CD4-positive, CD25-positive, alpha-beta regulatory T cell (primary cell): ENCODE measurements around the gene PACSIN1. TPM values are rescaled to one million over a fixed set of nuclear protein-coding genes. Genes with fewer than 3 reads are reported as not detected.

Experiments
- ATAC-seq, 2 donors: fragments of 150-1000 bp; cut with Tn5 transposase; one replicate each; pipeline ENCODE4 v1.10.0; 2021; ENCODE audit warnings: low read depth in 2 of 2, moderate number of reproducible peaks in 2 of 2, moderate library complexity in 1 of 2
- DNase-seq, 3 donors: peaks; one replicate each; pipeline versions ENCODE4 v3.0.0 to v3.0.0-alpha.2; 2012 to 2022; ENCODE audit warnings: mixed read lengths in 1 of 3
- H3K27ac ChIP-seq: one replicate; pipeline ENCODE4 v1.7.0; 2013; ENCODE audit warnings: mild to moderate bottlenecking, low read length; ENCODE audit not compliant: insufficient read depth, poor library complexity, severe bottlenecking
- H3K27me3 ChIP-seq: one replicate; pipeline ENCODE4 v1.7.0; 2013; ENCODE audit warnings: low read length; ENCODE audit not compliant: control insufficient read depth, insufficient read depth
- H3K36me3 ChIP-seq: one replicate; pipeline ENCODE4 v1.7.0; 2013; ENCODE audit warnings: mild to moderate bottlenecking, low read length, moderate library complexity; ENCODE audit not compliant: control insufficient read depth, insufficient read depth
- H3K4me1 ChIP-seq: 2 replicates; pipeline ENCODE4 v1.7.0; 2013; ENCODE audit warnings: mild to moderate bottlenecking, low read length; ENCODE audit not compliant: insufficient read depth, control insufficient read depth, poor library complexity, severe bottlenecking
- H3K4me3 ChIP-seq: one replicate; pipeline ENCODE4 v1.7.0; 2013; ENCODE audit warnings: low read depth, mild to moderate bottlenecking, low read length, moderate library complexity
- H3K9me3 ChIP-seq, 2 experiments: 1 replicate in 1 of 2; 2 replicates in 1 of 2; pipeline ENCODE4 v1.7.0; 2013; ENCODE audit warnings: low read length in 2 of 2, mild to moderate bottlenecking in 1 of 2, moderate library complexity in 1 of 2; ENCODE audit not compliant: control insufficient read depth in 2 of 2
- H3K27ac Mint-ChIP-seq, 3 donors: one replicate each; pipeline ENCODE4 v1.8.0; 2020 to 2022; ENCODE audit warnings: mild to moderate bottlenecking in 3 of 3, mixed read lengths in 3 of 3, moderate library complexity in 2 of 3
- H3K27me3 Mint-ChIP-seq: one replicate; pipeline ENCODE4 v1.8.0; 2022; ENCODE audit warnings: mild to moderate bottlenecking, mixed read lengths
- H3K36me3 Mint-ChIP-seq: one replicate; pipeline ENCODE4 v1.8.0; 2020; ENCODE audit warnings: mixed read lengths
- H3K4me1 Mint-ChIP-seq, 4 donors: one replicate each; pipeline ENCODE4 v1.8.0; 2020 to 2022; ENCODE audit warnings: mixed read lengths in 4 of 4, mild to moderate bottlenecking in 1 of 4
- H3K4me3 Mint-ChIP-seq, 4 donors: one replicate each; pipeline ENCODE4 v1.8.0; 2020 to 2022; ENCODE audit warnings: mild to moderate bottlenecking in 4 of 4, mixed read lengths in 4 of 4, moderate library complexity in 3 of 4
- H3K9me3 Mint-ChIP-seq, 7 donors: one replicate each; pipeline ENCODE4 v1.8.0; 2020 to 2022; ENCODE audit warnings: mixed read lengths in 7 of 7, mild to moderate bottlenecking in 3 of 7, moderate library complexity in 2 of 7
- polyA plus RNA-seq, 4 donors: library from polyadenylated mRNA; unstranded; fragments of 300-500 nt; fragmentation: Illumina TruSeq; gene quantifications; one replicate each; pipeline ENCODE4 v1.2.3, GENCODE V29; 2021
- total RNA-seq: library from RNA; stranded (reverse); gene quantifications from one replicate; pipeline ENCODE4 v1.2.3, GENCODE V29; 2022

The PACSIN1 gene
- total and polyA plus RNA-seq, 5 donors from 2014 or later, result 0.14 to 1.7 (median 0.38) TPM

DNA sequence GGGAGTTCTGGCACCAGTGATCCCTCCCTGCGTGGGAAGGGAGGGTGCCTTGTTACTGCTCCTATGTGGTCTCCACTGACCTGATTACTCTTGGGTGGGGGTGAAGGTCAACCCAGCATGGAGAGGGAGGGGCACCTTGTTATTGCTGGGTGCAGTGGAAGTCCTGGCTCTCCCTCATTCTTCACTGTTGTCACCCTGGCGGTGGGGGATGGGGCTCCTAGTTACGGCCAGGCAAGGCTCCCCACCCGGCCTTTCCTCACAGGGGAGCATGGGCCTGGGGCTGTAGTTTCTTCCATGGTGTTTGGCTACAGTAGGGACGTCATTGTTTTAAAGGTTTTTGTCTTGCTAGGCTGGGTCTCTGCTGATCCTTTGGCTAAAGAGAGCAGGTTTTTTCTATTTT lies 40.8 kb downstream of the PACSIN1 start:
- H3K27me3 Mint-ChIP-seq, result peaks cover 11% of the 10 kb centered on the region
- H3K4me3 Mint-ChIP-seq, result no peak overlapping the region
- H3K36me3 Mint-ChIP-seq, result peaks cover 5% of the 10 kb centered on the region
- Histone ChIP-seq H3K27me3 (no peaks in the 10 kb centered on the region), H3K27ac (no peak overlapping the region), H3K4me3 (no peak overlapping the region), H3K36me3 (no peaks in the 10 kb centered on the region), H3K4me1 (no peaks in the 10 kb centered on the region), H3K9me3 (no peaks in the 10 kb centered on the region)
- ATAC-seq (no peak), DNase-seq (no peak)
- H3K9me3 Mint-ChIP-seq, result peaks cover 0 to 8% (median 0%) of the 10 kb centered on the region in 7 donors
- H3K4me1 Mint-ChIP-seq, result no peaks in the 10 kb centered on the region
- no peak overlapping the region for H3K27ac Mint-ChIP-seq

DNA sequence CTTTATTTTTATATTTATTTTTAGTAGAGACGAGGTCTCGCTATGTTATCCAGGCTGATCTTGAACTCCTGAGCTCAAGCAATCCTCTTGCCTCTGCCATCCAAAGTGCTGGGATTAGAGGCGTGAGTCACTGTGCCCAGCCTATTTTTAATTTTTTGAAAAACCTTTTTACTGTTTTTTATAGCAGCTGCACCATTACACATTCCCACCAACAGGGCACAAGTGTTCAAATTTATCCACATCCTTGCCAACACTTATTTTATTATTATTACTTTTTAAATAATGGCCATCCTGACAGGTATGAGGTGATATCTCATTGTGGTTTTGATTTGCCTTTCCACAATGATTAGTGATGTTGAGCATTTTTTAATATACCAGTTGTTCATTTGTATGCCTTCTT lies 42.5 kb downstream of the PACSIN1 start:
- Mint-ChIP-seq H3K36me3 (peaks cover 5% of the 10 kb centered on the region), H3K4me3 (no peak overlapping the region), H3K27ac (no peak overlapping the region), H3K9me3 (peaks cover 0 to 8% (median 0%) of the 10 kb centered on the region in 7 donors), H3K4me1 (no peaks in the 10 kb centered on the region), H3K27me3 (peaks cover 11% of the 10 kb centered on the region)
- Histone ChIP-seq H3K9me3 (no peaks in the 10 kb centered on the region), H3K4me1 (no peaks in the 10 kb centered on the region), H3K27me3 (no peaks in the 10 kb centered on the region), H3K27ac (no peak overlapping the region), H3K36me3 (no peaks in the 10 kb centered on the region), H3K4me3 (no peak overlapping the region)
- DNase-seq (no peak), ATAC-seq (no peak)

DNA sequence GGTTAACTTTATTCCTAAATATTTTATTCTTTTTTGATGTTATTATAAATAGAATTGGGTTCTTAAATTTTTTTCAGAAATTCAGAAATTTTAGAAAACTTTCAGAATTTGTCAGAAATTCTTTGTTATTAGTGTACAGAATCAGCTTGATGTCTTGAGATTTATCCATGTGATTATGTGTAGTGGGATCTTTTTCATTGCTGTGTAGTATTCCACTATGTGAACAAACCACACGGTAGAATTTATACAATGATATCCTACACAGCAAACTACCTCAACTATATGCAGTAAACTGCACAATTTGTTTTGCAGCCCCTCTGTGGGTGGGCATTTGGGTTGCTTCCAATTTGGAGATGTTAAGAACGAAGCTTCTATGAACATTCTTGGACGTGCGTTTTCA lies 43.9 kb downstream of the PACSIN1 start:
- Histone ChIP-seq H3K27me3 (no peaks in the 10 kb centered on the region), H3K4me1 (no peaks in the 10 kb centered on the region), H3K36me3 (no peaks in the 10 kb centered on the region), H3K27ac (no peak overlapping the region), H3K9me3 (no peaks in the 10 kb centered on the region), H3K4me3 (no peak overlapping the region)
- peaks cover 11% of the 10 kb centered on the region for H3K27me3 Mint-ChIP-seq
- H3K27ac Mint-ChIP-seq, result no peak overlapping the region
- no peak for DNase-seq
- H3K4me1 Mint-ChIP-seq, result no peaks in the 10 kb centered on the region
- H3K36me3 Mint-ChIP-seq, result peaks cover 5% of the 10 kb centered on the region
- H3K4me3 Mint-ChIP-seq, result no peak overlapping the region
- no peak for ATAC-seq
- peaks cover 0 to 8% (median 0%) of the 10 kb centered on the region in 7 donors for H3K9me3 Mint-ChIP-seq

DNA sequence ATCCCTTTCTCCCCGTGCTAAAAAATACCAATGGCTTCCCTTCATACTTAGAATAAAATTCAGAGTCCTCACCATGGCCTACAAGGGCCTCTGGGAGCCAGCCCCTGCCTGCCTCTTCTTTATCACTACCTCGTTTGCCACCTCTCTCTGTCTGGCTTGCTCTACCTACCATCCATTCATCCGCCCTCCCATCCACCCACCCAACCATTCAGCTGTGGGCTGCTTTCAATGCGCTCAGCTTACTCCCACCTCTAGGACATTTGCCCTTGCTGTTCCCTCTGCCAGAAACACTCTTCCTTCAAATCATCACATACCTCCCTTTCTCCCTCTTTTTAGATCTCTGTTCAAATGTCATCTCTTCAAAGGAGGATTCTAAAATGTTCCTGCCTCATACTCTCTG lies 44.4 kb downstream of the PACSIN1 start:
- no peak overlapping the region for H3K27ac ChIP-seq
- peaks cover 0 to 8% (median 0%) of the 10 kb centered on the region in 7 donors for H3K9me3 Mint-ChIP-seq
- H3K27ac Mint-ChIP-seq, result no peak overlapping the region
- H3K4me1 ChIP-seq, result no peaks in the 10 kb centered on the region
- no peaks in the 10 kb centered on the region for H3K4me1 Mint-ChIP-seq
- H3K36me3 Mint-ChIP-seq, result peaks cover 5% of the 10 kb centered on the region
- ATAC-seq (no peak), DNase-seq (no peak)
- no peaks in the 10 kb centered on the region for H3K36me3 ChIP-seq
- H3K9me3 ChIP-seq, result no peaks in the 10 kb centered on the region
- peaks cover 11% of the 10 kb centered on the region for H3K27me3 Mint-ChIP-seq
- no peak overlapping the region for H3K4me3 ChIP-seq
- H3K4me3 Mint-ChIP-seq, result no peak overlapping the region
- no peaks in the 10 kb centered on the region for H3K27me3 ChIP-seq

DNA sequence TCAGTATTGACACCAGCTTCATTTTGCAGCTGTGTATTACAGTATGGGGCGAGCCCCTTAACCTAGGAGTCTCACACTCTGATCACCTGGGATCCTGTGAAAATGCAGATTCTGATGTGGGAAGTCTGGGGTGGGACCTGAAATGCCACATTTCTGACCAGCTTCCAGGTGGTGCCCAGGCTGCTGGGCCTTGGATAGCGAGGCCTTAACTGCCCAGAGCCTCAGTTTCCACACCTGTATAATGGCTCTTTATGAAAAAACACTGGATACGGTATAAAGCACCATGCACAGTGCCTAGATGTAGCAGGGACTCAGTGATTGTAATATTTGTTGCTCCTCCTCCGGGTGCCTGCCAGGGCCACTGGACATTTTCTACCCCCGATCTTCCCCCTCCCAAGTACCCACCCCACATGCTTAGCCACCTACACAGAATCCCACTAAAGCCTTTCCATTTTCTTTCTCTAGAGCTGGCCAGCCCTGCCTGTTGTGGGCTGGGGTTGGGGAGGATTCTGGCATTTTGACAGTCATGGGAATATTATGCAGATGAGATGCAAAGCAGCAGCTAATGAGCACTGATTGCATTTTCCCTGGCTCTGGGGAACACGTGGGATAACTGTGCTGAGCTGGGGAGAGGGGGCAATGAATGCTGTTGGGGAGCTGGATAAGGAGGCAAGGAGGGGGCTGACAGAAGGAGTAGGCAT lies 45.5 kb downstream of the PACSIN1 start:
- no peak overlapping the region for H3K27ac Mint-ChIP-seq
- no peak overlapping the region for H3K4me3 ChIP-seq
- no peaks in the 10 kb centered on the region for H3K4me1 ChIP-seq
- H3K27ac ChIP-seq, result no peak overlapping the region
- ATAC-seq, result no peak
- peaks cover 0 to 8% (median 0%) of the 10 kb centered on the region in 7 donors for H3K9me3 Mint-ChIP-seq
- H3K4me1 Mint-ChIP-seq, result no peaks in the 10 kb centered on the region
- peaks cover 6% of the 10 kb centered on the region for H3K27me3 Mint-ChIP-seq
- no peaks in the 10 kb centered on the region for H3K9me3 ChIP-seq
- no peaks in the 10 kb centered on the region for H3K36me3 ChIP-seq
- H3K4me3 Mint-ChIP-seq, result no peak overlapping the region
- peaks cover 5% of the 10 kb centered on the region for H3K36me3 Mint-ChIP-seq
- no peaks in the 10 kb centered on the region for H3K27me3 ChIP-seq
- no peak for DNase-seq

DNA sequence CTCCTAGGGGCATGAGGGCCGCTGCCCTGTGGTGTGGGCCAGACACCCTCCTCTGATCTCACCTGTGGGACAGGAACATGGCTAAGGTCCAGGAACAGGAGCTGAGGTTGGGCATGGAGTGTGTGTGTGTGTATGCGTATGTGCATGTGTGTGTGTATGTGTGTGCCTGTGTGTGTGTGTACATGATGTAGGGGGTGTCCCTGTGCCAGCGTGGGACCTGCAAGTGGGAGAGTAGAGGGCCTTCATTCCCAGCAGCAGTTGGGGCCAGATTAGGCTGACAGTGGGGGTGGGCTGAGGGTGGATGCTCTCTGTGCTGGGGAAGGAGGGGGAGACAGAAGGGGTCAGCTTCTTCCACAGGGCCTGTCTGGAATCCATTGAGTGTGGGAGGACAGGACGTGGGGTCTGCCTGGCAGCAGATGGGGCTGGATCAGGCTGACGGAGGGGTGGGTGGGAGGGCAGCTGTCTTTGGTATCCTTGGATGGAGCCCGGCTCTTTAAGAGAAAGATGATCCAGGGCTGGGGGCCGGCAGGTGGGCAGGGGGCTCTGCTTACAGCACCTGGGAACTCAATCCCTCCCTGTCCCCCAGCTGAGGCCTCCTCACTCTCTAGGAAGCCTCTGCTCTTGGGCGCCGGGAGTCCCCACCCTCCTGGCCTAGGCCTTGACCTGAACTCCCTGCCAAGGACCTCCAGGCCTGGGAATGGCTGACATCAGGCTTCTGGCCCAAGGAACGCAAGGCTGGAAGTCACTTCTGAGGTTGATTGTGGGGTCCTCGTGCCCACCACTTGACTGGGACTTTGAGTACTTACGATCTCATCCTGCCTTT lies 46.2 kb downstream of the PACSIN1 start:
- Histone ChIP-seq H3K9me3 (no peaks in the 10 kb centered on the region), H3K36me3 (no peaks in the 10 kb centered on the region), H3K27ac (no peak overlapping the region), H3K4me3 (no peak overlapping the region), H3K27me3 (no peaks in the 10 kb centered on the region), H3K4me1 (no peaks in the 10 kb centered on the region)
- Mint-ChIP-seq H3K9me3 (peaks cover 0 to 8% (median 0%) of the 10 kb centered on the region in 7 donors), H3K4me3 (no peak overlapping the region), H3K4me1 (no peaks in the 10 kb centered on the region), H3K36me3 (peaks cover 5% of the 10 kb centered on the region), H3K27ac (no peak overlapping the region), H3K27me3 (peaks cover 6% of the 10 kb centered on the region)
- ATAC-seq (no peak), DNase-seq (no peak)

DNA sequence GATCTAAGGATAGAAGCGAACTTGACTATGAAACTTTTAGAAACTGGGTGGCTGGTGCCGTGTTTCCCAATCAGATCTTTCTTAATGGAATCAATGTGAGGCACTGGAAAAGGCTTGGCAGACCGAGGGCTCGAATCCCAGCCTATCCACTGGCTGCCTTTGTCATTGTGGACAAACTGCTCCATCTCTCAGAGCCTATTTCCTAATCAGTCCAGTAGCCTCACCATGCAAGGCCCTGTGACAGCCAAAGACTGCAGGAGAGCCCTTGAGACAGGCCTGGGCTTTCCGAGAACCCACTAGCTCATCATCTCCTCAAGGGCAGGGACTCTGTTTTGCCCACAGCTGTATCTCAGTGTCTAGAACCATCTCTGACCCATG lies 46.9 kb downstream of the PACSIN1 start:
- peaks cover 5% of the 10 kb centered on the region for H3K36me3 Mint-ChIP-seq
- H3K27me3 ChIP-seq, result no peaks in the 10 kb centered on the region
- no peak overlapping the region for H3K27ac ChIP-seq
- H3K9me3 Mint-ChIP-seq, result peaks cover 0 to 8% (median 0%) of the 10 kb centered on the region in 7 donors
- H3K27me3 Mint-ChIP-seq, result peaks cover 6% of the 10 kb centered on the region
- H3K9me3 ChIP-seq, result no peaks in the 10 kb centered on the region
- H3K36me3 ChIP-seq, result no peaks in the 10 kb centered on the region
- ATAC-seq, result no peak
- DNase-seq, result no peak
- no peaks in the 10 kb centered on the region for H3K4me1 Mint-ChIP-seq
- no peaks in the 10 kb centered on the region for H3K4me1 ChIP-seq
- H3K27ac Mint-ChIP-seq, result no peak overlapping the region
- no peak overlapping the region for H3K4me3 ChIP-seq
- no peak overlapping the region for H3K4me3 Mint-ChIP-seq
